Activated CD4-positive, alpha-beta T cell treated with anti-CD3 and anti-CD28 coated beads for 36 hours (primary cell): ENCODE results near the gene GPR152. TPM values are rescaled to one million over a fixed set of nuclear protein-coding genes. Genes with fewer than 3 reads are reported as not detected.
A peak's percentile ranks its signal among the peaks of the same experiment; 100 is the strongest.

Source experiments
- ATAC-seq: fragments of 200-7000 bp; cut with Tn5 transposase; one replicate; pipeline ENCODE4 v1.10.0; 2021; ENCODE audit warnings: mild to moderate bottlenecking, moderate library complexity
- CTCF ChIA-PET: fragments of 350-600 bp; sonication (Branson Sonifier 250); formaldehyde crosslinking; loops from one replicate; lab custom pipeline; 2021; ENCODE audit warnings: antibody characterized with exemption; lab: Charles Lee
- POLR2A ChIA-PET: fragments of 350-600 bp; sonication (Branson Sonifier 250); formaldehyde crosslinking; loops from one replicate; lab custom pipeline; 2021; ENCODE audit warnings: antibody characterized with exemption, inconsistent platforms; lab: Charles Lee
- DNase-seq: peaks from one replicate; pipeline ENCODE4 v3.0.0-alpha.2; 2020
- H3K27ac Mint-ChIP-seq: one replicate; pipeline ENCODE4 v1.8.0; 2021; ENCODE audit warnings: mixed read lengths
- H3K27me3 Mint-ChIP-seq: one replicate; pipeline ENCODE4 v1.8.0; 2021; ENCODE audit warnings: mixed read lengths
- H3K36me3 Mint-ChIP-seq: one replicate; pipeline ENCODE4 v1.8.0; 2021; ENCODE audit warnings: low read depth, mixed read lengths
- H3K4me1 Mint-ChIP-seq: one replicate; pipeline ENCODE4 v1.8.0; 2021; ENCODE audit warnings: mixed read lengths
- H3K4me3 Mint-ChIP-seq: one replicate; pipeline ENCODE4 v1.8.0; 2021; ENCODE audit warnings: mild to moderate bottlenecking, moderate library complexity, mixed read lengths
- H3K9me3 Mint-ChIP-seq: one replicate; pipeline ENCODE4 v1.8.0; 2021; ENCODE audit warnings: low read depth, mixed read lengths
- intact Hi-C, 2 experiments: fragments of 100-400 bp; cut with DNase I in 1 of 2; cut with micrococcal nuclease in 1 of 2; formaldehyde crosslinking; loops; one replicate each; pipeline versions ENCODE4 v1.14.2 to v1.15.1; 2022 to 2024; cut with DNase I, micrococcal nuclease
- total RNA-seq, 2 experiments: library from RNA; stranded (reverse); gene quantifications; one replicate each; pipeline ENCODE4 v1.2.3, GENCODE V29; 2021

GPR152 gene
- total RNA-seq, 2 experiments from 2014 or later = not detected

GRCh38 chr11:67494371-67495233 lies 42.1 kb upstream of the GPR152 start:
- Mint-ChIP-seq H3K27me3 (no peaks in the 10 kb centered on the region), H3K4me3 (no peak overlapping the region), H3K27ac (no peak overlapping the region), H3K9me3 (no peaks in the 10 kb centered on the region), H3K36me3 (peaks cover 26% of the 10 kb centered on the region), H3K4me1 (peaks cover 6% of the 10 kb centered on the region)
- no peak for ATAC-seq
- no peak for DNase-seq
- POLR2A ChIA-PET = no interaction called here
- intact Hi-C loops = no loop called here
- CTCF ChIA-PET = no interaction called here

- H3K4me1 Mint-ChIP-seq = peaks cover 12% of the 10 kb centered on the region
- ChIA-PET CTCF (no interaction called here), POLR2A (no interaction called here)
- no peak overlapping the region for H3K4me3 Mint-ChIP-seq
- no peak overlapping the region for H3K27ac Mint-ChIP-seq
- H3K9me3 Mint-ChIP-seq = no peaks in the 10 kb centered on the region
- no peak for DNase-seq
- no peak for ATAC-seq
- intact Hi-C loops = no loop called here
- no peaks in the 10 kb centered on the region for H3K27me3 Mint-ChIP-seq
- H3K36me3 Mint-ChIP-seq = peaks cover 29% of the 10 kb centered on the region
These were observed 41.2 kb upstream of the GPR152 start for GRCh38 chr11:67493548-67494370.

- ChIA-PET POLR2A (no interaction called here), CTCF (interaction anchor here (0.7 to 1.0 kb wide), 2 partner anchors 10 to 14 kb away, joined by 3 read pairs; partner anchors contain the start of gene AIP)
- intact Hi-C loops = no loop called here
- no peaks in the 10 kb centered on the region for H3K9me3 Mint-ChIP-seq
- ATAC-seq (peak; percentile 21), DNase-seq (peak; percentile 65)
- H3K27ac Mint-ChIP-seq = no peak overlapping the region
- peaks cover 20% of the 10 kb centered on the region for H3K4me1 Mint-ChIP-seq
- no peaks in the 10 kb centered on the region for H3K27me3 Mint-ChIP-seq
- peaks cover 37% of the 10 kb centered on the region for H3K36me3 Mint-ChIP-seq
- no peak overlapping the region for H3K4me3 Mint-ChIP-seq
These were observed 40.4 kb upstream of the GPR152 start for GRCh38 chr11:67492801-67493547.

DNA sequence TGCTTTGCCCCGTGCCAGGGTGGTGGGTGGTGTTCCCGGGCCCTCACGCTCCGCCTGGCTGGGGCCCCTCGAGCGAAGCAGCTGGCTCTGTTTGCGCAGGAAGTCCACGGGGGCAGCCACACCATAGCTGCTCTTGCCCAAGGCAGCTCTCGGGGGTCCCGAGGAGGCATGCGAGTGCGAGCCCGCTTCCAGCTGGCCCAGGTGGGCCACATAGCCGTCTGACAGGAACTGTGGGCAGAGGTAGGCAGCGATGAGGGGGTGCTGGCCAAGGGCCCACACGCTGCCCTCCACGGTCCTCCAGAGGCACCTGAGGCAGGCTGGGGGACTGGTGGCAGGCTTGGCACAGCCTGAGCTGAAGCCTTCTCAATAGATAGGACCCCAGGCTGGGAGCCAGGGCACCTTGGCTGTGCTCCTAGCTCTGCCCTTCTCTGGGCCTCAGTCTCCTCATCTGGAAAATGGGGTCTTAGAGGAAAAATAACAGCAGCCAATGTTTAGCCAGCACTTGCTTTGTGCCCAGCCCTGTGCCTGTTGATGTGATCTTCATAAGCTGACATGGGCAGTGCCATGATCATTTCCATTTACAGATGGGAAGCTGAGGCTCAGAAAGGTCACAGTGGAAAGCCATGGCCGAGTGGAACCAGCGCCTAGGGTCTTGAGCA lies 39.7 kb upstream of the GPR152 start:
- H3K36me3 Mint-ChIP-seq = peaks cover 41% of the 10 kb centered on the region
- intact Hi-C loops = no loop called here
- H3K27me3 Mint-ChIP-seq = no peaks in the 10 kb centered on the region
- ATAC-seq = no peak
- H3K27ac Mint-ChIP-seq = no peak overlapping the region
- H3K4me3 Mint-ChIP-seq = no peak overlapping the region
- DNase-seq = no peak
- ChIA-PET POLR2A (interaction anchor here (0.7 kb wide), 1 partner anchor 13 kb away, joined by 3 read pairs; the partner anchor contains the start of gene PITPNM1), CTCF (interaction anchor here (0.6 to 1.0 kb wide), 3 partner anchors 9 to 109 kb away, joined by 3 to 4 read pairs (median 3); partner anchors contain the start of gene AIP)
- peaks cover 2% of the 10 kb centered on the region for H3K9me3 Mint-ChIP-seq
- H3K4me1 Mint-ChIP-seq = peaks cover 27% of the 10 kb centered on the region

- intact Hi-C loops = no loop called here
- ChIA-PET CTCF (interaction anchor here (0.6 kb wide), 1 partner anchor 109 kb away, joined by 4 read pairs; no protein-coding TSS in a partner anchor), POLR2A (interaction anchor here (0.7 kb wide), 1 partner anchor 14 kb away, joined by 3 read pairs; the partner anchor contains the start of gene PITPNM1)
- DNase-seq (no peak), ATAC-seq (no peak)
- Mint-ChIP-seq H3K27me3 (no peaks in the 10 kb centered on the region), H3K9me3 (peaks cover 2% of the 10 kb centered on the region), H3K4me1 (peaks cover 35% of the 10 kb centered on the region), H3K27ac (peak overlapping the region; percentile 76), H3K4me3 (no peak overlapping the region), H3K36me3 (peaks cover 42% of the 10 kb centered on the region)
These were observed 38.9 kb upstream of the GPR152 start for GRCh38 chr11:67491276-67492068.

DNA sequence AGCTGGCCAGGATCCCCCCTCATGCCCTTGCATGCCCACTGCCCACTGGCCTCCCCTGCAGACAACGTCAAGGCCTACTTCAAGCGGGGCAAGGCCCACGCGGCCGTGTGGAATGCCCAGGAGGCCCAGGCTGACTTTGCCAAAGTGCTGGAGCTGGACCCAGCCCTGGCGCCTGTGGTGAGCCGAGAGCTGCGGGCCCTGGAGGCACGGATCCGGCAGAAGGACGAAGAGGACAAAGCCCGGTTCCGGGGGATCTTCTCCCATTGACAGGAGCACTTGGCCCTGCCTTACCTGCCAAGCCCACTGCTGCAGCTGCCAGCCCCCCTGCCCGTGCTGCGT lies 38.2 kb upstream of the GPR152 start:
- Mint-ChIP-seq H3K27me3 (no peaks in the 10 kb centered on the region), H3K4me1 (peaks cover 42% of the 10 kb centered on the region), H3K9me3 (peaks cover 2% of the 10 kb centered on the region), H3K36me3 (peaks cover 49% of the 10 kb centered on the region), H3K27ac (peak overlapping the region; percentile 76), H3K4me3 (no peak overlapping the region)
- POLR2A ChIA-PET = interaction anchor here (0.6 kb wide), 1 partner anchor 1221 kb away, joined by 4 read pairs; no protein-coding TSS in a partner anchor
- ATAC-seq (no peak), DNase-seq (no peak)
- intact Hi-C loops = no loop called here
- CTCF ChIA-PET = no interaction called here

DNA sequence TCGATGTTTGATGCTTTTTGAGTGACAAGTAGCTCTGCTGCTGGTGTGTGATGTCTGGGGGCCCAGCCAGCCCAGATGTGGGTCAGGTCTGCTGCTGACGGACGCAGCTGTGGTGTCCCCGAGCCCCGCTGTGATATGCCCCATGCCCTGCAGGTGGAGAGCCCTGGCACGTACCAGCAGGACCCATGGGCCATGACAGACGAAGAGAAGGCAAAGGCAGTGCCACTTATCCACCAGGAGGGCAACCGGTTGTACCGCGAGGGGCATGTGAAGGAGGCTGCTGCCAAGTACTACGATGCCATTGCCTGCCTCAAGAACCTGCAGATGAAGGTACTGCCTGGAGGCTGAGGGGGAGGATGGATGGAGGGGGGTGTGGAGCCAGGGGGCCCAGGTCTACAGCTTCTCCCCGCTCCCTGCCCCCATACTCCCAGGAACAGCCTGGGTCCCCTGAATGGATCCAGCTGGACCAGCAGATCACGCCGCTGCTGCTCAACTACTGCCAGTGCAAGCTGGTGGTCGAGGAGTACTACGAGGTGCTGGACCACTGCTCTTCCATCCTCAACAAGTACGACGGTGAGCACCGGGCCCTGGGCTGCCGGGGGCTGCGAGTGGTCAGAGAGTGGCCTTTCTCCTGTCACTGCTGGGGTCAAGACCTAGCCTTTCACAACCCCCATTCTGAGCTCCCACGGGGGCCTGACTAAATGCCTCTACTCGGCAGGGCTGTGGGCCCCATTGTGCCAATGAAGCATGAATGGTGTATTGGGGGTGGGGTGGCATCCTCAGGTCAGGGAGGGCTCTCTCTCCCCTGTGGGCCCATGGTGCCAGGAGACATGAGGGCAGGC lies 37.6 kb upstream of the GPR152 start:
- Mint-ChIP-seq H3K9me3 (peaks cover 2% of the 10 kb centered on the region), H3K27me3 (no peaks in the 10 kb centered on the region), H3K36me3 (peaks cover 51% of the 10 kb centered on the region), H3K4me3 (no peak overlapping the region), H3K27ac (peak overlapping the region; percentile 88), H3K4me1 (peaks cover 48% of the 10 kb centered on the region)
- no peak for ATAC-seq
- intact Hi-C loops = loop anchor here (5.0 to 10.0 kb wide), 4 partner anchors 88 to 855 kb away; partner anchors contain the start of genes ANKRD13D (in 1 of the 2), PPP1CA (in 1 of the 2), RBM4 (in 1 of the 2) and TBC1D10C (in 1 of the 2)
- no peak for DNase-seq
- ChIA-PET POLR2A (interaction anchor here (0.6 kb wide), 1 partner anchor 1220 kb away, joined by 4 read pairs; no protein-coding TSS in a partner anchor), CTCF (interaction anchor here (0.9 kb wide), 1 partner anchor 81 kb away, joined by 3 read pairs; no protein-coding TSS in a partner anchor)

DNA sequence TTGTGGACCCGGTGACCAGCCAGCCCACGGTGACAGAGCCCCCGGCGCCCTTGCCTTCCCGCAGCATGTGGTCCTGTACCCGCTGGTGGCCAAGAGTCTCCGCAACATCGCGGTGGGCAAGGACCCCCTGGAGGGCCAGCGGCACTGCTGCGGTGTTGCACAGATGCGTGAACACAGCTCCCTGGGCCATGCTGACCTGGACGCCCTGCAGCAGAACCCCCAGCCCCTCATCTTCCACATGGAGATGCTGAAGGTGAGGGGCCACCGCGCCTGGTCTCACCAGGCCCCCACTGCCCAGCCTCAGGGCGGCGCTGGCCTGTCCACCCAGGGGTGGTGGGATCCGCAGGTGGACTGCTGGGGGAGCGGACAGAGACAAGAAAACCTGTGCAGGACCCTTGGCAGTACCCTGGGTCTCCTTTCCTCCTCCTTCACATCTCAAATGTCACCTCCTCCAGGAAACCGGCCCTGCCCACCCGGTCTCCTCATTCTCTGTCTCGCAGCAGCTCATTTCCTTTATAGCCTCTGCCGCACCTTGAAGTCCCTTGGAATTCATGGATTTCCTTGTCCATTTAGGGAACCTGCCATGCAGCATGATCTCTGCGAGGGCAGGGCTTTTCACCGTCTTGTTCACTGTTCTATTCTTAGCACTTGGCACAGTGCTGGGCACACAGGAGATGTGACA lies 36.8 kb upstream of the GPR152 start:
- H3K4me1 Mint-ChIP-seq = peaks cover 55% of the 10 kb centered on the region
- H3K27ac Mint-ChIP-seq = peak overlapping the region; percentile 100
- H3K27me3 Mint-ChIP-seq = no peaks in the 10 kb centered on the region

More for the DNA sequence above, 36.8 kb upstream of the GPR152 start:
- ChIA-PET POLR2A (no interaction called here), CTCF (interaction anchor here (0.9 kb wide), 1 partner anchor 80 kb away, joined by 3 read pairs; no protein-coding TSS in a partner anchor)
- DNase-seq (no peak), ATAC-seq (no peak)
- peak overlapping the region; percentile 86 for H3K4me3 Mint-ChIP-seq
- intact Hi-C loops = loop anchor here (5.0 to 10.0 kb wide), 4 partner anchors 87 to 855 kb away; partner anchors contain the start of genes ANKRD13D (in 1 of the 2), PPP1CA (in 1 of the 2), RBM4 (in 1 of the 2) and TBC1D10C (in 1 of the 2)
- H3K9me3 Mint-ChIP-seq = peaks cover 2% of the 10 kb centered on the region
- peaks cover 59% of the 10 kb centered on the region for H3K36me3 Mint-ChIP-seq
